Epithelial cell of proximal tubule (primary cell): ENCODE results near the gene ITIH4. TPM values are rescaled to one million over a fixed set of nuclear protein-coding genes. Genes with fewer than 3 reads are reported as not detected.

ENCODE experiments used
- DNase-seq: peaks from one replicate; pipeline ENCODE4 v3.0.0-alpha.2; 2011; ENCODE audit warnings: low read depth
- H3K4me3 ChIP-seq: 2 replicates; pipeline ENCODE4 v1.5.1; 2011; ENCODE audit warnings: low read depth, mild to moderate bottlenecking, low read length
- total RNA-seq: library from RNA; depleted of rRNA; stranded (reverse); fragments of >200 nt; gene quantifications from 2 replicates; pipeline ENCODE4 v1.2.3, GENCODE V29; 2015
- TF ChIP-seq, protein P1 (sequence below): conservative IDR thresholded peaks from 2 replicates; pipeline ENCODE4 v1.5.1; 2012; ENCODE audit warnings: low read depth, mild to moderate bottlenecking, low read length

Gene ITIH4
- total RNA-seq, 1 donor from 2014 or later = not detected

- no peak for DNase-seq
- H3K4me3 ChIP-seq = no peak overlapping the region
- TF ChIP-seq, protein P1, sequence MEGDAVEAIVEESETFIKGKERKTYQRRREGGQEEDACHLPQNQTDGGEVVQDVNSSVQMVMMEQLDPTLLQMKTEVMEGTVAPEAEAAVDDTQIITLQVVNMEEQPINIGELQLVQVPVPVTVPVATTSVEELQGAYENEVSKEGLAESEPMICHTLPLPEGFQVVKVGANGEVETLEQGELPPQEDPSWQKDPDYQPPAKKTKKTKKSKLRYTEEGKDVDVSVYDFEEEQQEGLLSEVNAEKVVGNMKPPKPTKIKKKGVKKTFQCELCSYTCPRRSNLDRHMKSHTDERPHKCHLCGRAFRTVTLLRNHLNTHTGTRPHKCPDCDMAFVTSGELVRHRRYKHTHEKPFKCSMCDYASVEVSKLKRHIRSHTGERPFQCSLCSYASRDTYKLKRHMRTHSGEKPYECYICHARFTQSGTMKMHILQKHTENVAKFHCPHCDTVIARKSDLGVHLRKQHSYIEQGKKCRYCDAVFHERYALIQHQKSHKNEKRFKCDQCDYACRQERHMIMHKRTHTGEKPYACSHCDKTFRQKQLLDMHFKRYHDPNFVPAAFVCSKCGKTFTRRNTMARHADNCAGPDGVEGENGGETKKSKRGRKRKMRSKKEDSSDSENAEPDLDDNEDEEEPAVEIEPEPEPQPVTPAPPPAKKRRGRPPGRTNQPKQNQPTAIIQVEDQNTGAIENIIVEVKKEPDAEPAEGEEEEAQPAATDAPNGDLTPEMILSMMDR = no peak
Observed at GRCh38 chr3:52782412-52783210, 47.9 kb downstream of the ITIH4 start.

GRCh38 chr3:52781741-52782140 is 48.7 kb downstream of the ITIH4 start:
- no peak for DNase-seq
- H3K4me3 ChIP-seq = no peak overlapping the region
- TF ChIP-seq, protein P1 = no peak

DNA sequence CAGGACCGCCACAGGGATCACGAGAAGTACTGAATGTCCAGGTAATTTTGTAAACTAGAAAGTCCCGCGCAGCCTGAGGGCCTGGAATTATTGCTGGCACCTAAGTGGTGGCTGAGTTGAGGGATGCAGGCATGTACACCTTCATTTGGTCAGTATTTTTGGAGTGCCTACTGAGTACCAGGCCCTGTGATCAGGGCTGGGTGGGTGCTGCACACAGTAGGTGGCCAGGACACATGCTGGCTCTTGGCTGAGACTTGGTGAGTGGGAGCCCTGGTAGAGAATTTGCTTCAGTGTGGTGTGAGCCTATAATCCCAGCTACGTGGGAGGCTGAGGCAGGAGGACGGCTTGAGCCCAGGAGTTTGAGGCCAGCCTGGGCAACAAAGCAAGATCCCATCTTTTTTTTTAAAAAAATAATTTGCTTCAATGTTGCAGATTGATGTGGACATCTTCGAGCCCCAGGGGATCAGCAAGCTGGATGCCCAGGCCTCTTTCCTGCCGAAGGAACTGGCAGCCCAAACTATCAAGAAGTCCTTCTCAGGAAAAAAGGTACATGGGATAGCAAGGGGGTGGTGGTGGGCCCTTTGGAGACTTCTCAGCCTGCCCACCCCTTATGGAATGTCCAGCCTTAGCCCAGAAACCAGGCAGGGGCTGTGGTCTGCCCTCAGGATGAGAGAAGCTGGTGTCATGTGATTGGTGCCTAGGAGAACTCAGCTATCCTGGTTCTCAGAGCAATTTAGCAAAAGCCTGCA is 50.5 kb downstream of the ITIH4 start:
- no peak for DNase-seq
- H3K4me3 ChIP-seq = no peak overlapping the region
- TF ChIP-seq, protein P1 = no peak

DNA sequence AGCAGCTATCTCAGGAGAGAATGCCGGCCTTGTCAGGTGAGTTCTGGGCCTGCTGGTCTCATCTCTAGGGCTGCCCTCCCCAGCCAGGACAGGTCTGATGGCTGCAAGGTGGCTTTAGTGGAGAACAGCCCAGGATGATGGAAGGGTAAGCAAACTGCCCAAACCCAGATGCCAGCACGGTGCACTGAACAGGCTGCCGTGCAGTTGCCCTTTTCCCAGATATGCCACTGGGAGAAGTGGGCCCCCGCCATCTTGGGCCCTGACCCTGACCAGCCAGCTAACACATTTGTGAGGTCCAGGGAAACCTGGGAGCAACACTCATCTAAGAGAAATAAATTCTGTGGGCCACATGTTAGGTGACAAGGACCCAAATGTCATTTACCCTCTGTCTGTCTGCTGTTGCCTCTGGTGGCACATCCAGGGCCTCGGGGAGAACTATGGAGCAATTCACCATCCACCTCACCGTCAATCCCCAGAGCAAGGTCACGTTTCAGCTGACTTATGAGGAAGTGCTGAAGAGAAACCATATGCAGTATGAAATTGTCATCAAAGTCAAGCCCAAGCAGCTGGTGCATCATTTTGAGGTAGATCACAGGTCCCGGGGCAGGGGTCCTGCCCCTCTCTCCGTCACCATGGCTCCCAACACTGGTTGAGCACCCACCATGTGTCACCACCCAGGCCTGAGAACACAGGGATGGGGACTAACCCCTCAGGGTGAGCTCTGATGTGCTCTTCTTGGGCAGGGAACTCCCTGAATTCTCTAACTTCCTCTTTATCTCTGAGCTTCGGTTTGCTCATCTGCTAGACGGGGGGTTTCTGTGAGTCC is 51.2 kb downstream of the ITIH4 start:
- H3K4me3 ChIP-seq = no peak overlapping the region
- no peak for DNase-seq
- TF ChIP-seq, protein P1 = no peak

DNA sequence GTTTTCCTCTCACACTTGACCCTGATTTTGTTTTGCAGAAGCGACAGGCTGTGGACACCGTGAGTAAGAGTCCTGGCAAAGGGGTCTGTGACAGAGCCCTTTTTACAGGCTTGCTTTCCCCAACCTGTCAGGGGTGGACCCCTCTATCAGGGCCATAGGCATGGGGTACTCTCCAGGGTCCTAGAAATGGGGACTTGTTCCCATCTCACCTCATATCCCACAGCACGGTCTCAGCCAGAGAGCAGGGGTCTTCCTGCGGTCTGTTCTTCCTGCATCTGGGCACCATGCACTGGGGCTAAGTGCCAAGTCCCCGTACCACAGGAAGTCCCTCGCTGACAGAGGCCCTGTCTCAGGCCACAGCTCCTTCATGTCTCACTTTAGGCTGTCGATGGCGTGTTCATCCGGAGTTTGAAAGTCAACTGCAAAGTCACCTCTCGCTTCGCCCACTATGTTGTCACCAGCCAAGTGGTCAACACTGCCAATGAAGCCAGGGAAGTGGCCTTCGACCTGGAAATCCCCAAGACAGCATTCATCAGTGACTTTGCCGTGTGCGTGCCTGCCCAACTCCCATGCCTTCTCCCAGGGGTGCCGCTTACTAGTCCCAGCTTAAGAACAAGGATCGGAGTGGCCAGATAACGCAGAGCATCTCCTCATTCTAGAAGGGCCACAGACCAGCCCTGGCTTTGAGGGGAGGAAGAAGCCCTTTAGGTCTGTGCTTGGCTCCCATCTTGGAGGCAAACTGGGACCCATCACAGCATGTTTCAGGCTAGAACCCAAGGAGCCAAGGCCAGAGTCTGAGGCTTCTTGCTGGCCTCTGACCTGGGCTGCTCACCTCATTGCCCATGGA is 52.3 kb downstream of the ITIH4 start:
- H3K4me3 ChIP-seq = no peak overlapping the region
- TF ChIP-seq, protein P1 = no peak
- DNase-seq = no peak
